IMR-90 (cell line): Measurements from ENCODE around the gene SLC17A5. TPM values are rescaled to one million over a fixed set of nuclear protein-coding genes. Genes with fewer than 3 reads are reported as not detected.

Experiments
- ATAC-seq: fragments of 200-7000 bp; cut with Tn5 transposase; 2 replicates; pipeline ENCODE4 v1.9.1; 2020; ENCODE audit warnings: low read depth, mild to moderate bottlenecking, moderate library complexity
- BruUV-seq: library from RNA; stranded (reverse); fragments of 400-500 nt; replicated peaks from 2 replicates; lab custom pipeline; 2021; lab: Mats Ljungman, UMichigan
- CTCF ChIA-PET: fragments of 300-600 bp; formaldehyde crosslinking; extraction: SDS; loops from one replicate; lab custom pipeline; 2021; ENCODE audit warnings: antibody characterized with exemption; lab: Yijun Ruan, JAX
- POLR2A ChIA-PET: fragments of 300-600 bp; sonication (Branson Sonifier 250); formaldehyde crosslinking; loops from one replicate; lab custom pipeline; 2022; ENCODE audit warnings: antibody characterized with exemption; ENCODE audit not compliant: unreplicated experiment; lab: Charles Lee
- DNase-seq: peaks from one replicate; pipeline ENCODE4 v3.0.0; 2013
- H2AFZ ChIP-seq: replicated peaks from 2 replicates; pipeline ENCODE3; 2013; ENCODE audit warnings: low read length, mild to moderate bottlenecking; ENCODE audit not compliant: poor library complexity
- H2AK5ac ChIP-seq: 2 replicates; pipeline ENCODE4 v1.6.1; 2013; ENCODE audit warnings: low read depth, low read length, inconsistent platforms
- H2AK9ac ChIP-seq: replicated peaks from 2 replicates; pipeline ENCODE3; 2013; ENCODE audit warnings: mild to moderate bottlenecking, low read depth, low read length, moderate library complexity; ENCODE audit not compliant: poor library complexity
- H2BK120ac ChIP-seq: 2 replicates; pipeline ENCODE4 v1.6.1; 2013; ENCODE audit warnings: low read depth, low read length, inconsistent platforms
- H2BK15ac ChIP-seq: 3 replicates; pipeline ENCODE4 v1.6.1; 2013; ENCODE audit warnings: low read depth, low read length, inconsistent platforms
- H2BK20ac ChIP-seq: 2 replicates; pipeline ENCODE4 v1.6.1; 2013; ENCODE audit warnings: low read depth, mild to moderate bottlenecking, inconsistent platforms, low read length, moderate library complexity
- H2BK5ac ChIP-seq: 2 replicates; pipeline ENCODE4 v1.6.1; 2013; ENCODE audit warnings: mild to moderate bottlenecking, low read depth, low read length, inconsistent platforms; ENCODE audit not compliant: poor library complexity, severe bottlenecking
- H3K14ac ChIP-seq: replicated peaks from 2 replicates; pipeline ENCODE4 v1.6.1; 2013; ENCODE audit warnings: low read depth, low read length, inconsistent platforms
- H3K18ac ChIP-seq: 2 replicates; pipeline ENCODE4 v1.6.1; 2013; ENCODE audit warnings: low read depth, low read length, control low read depth
- H3K23ac ChIP-seq: 2 replicates; pipeline ENCODE4 v1.6.1; 2013; ENCODE audit warnings: low read depth, low read length, inconsistent platforms
- H3K27ac ChIP-seq: 2 replicates; pipeline ENCODE4 v1.5.1; 2013; ENCODE audit warnings: mild to moderate bottlenecking, control low read depth, low read length; ENCODE audit not compliant: insufficient read depth
- H3K27me3 ChIP-seq: 2 replicates; pipeline ENCODE4 v1.6.1; 2013; ENCODE audit warnings: low read length; ENCODE audit not compliant: control insufficient read depth, insufficient read depth
- H3K36me3 ChIP-seq: 2 replicates; pipeline ENCODE4 v1.6.1; 2013; ENCODE audit warnings: low read length, mixed read lengths; ENCODE audit not compliant: control insufficient read depth, insufficient read depth
- H3K4ac ChIP-seq: 2 replicates; pipeline ENCODE4 v1.6.1; 2013; ENCODE audit warnings: low read depth, low read length, inconsistent platforms
- H3K4me1 ChIP-seq: 2 replicates; pipeline ENCODE4 v1.6.1; 2013; ENCODE audit warnings: low read length, mixed read lengths; ENCODE audit not compliant: control insufficient read depth, insufficient read depth
- H3K4me2 ChIP-seq: 2 replicates; pipeline ENCODE4 v1.6.1; 2013; ENCODE audit warnings: low read depth, mild to moderate bottlenecking, control low read depth, low read length, moderate library complexity
- H3K4me3 ChIP-seq: 2 replicates; pipeline ENCODE4 v1.5.1; 2013; ENCODE audit warnings: low read depth, mild to moderate bottlenecking, control low read depth, low read length, moderate library complexity; ENCODE audit not compliant: insufficient read depth
- H3K56ac ChIP-seq: 2 replicates; pipeline ENCODE4 v1.6.1; 2013; ENCODE audit warnings: low read length, inconsistent platforms; ENCODE audit not compliant: insufficient read depth; ENCODE audit errors: extremely low read depth
- H3K79me1 ChIP-seq, 2 experiments: 2 replicates each; pipeline ENCODE4 v1.6.1; 2013; ENCODE audit warnings: low read length in 2 of 2, inconsistent platforms in 1 of 2, low read depth in 1 of 2
- H3K9ac ChIP-seq: 2 replicates; pipeline ENCODE4 v1.6.1; 2013; ENCODE audit warnings: low read depth, low read length, control low read depth
- H3K9me1 ChIP-seq: 2 replicates; pipeline ENCODE4 v1.6.1; 2013; ENCODE audit warnings: low read length, inconsistent platforms; ENCODE audit not compliant: insufficient read depth
- H3K9me3 ChIP-seq: 2 replicates; pipeline ENCODE4 v1.6.1; 2013; ENCODE audit warnings: low read length; ENCODE audit not compliant: control insufficient read depth, insufficient read depth
- H4K20me1 ChIP-seq: 2 replicates; pipeline ENCODE4 v1.6.1; 2013; ENCODE audit warnings: low read length, inconsistent platforms; ENCODE audit not compliant: insufficient read depth
- H4K5ac ChIP-seq: 2 replicates; pipeline ENCODE4 v1.6.1; 2013; ENCODE audit warnings: mild to moderate bottlenecking, low read depth, low read length, control low read depth
- H4K8ac ChIP-seq, 2 experiments: 2 replicates each; pipeline ENCODE4 v1.6.1; 2013; ENCODE audit warnings: low read depth in 2 of 2, low read length in 2 of 2, control low read depth in 1 of 2, inconsistent platforms in 1 of 2
- H4K91ac ChIP-seq: 2 replicates; pipeline ENCODE4 v1.6.1; 2013; ENCODE audit warnings: low read depth, low read length, inconsistent platforms; ENCODE audit not compliant: insufficient read depth
- BHLHE40 ChIP-seq: fragments of 150-350 bp; IDR thresholded peaks from 2 replicates; pipeline ENCODE4 v1.6.1; 2016; ENCODE audit warnings: mild to moderate bottlenecking, low read depth, low read length
- CHD1 ChIP-seq: IDR thresholded peaks from 2 replicates; pipeline ENCODE4 v1.6.1; 2012; ENCODE audit warnings: low read depth, low read length, improper control_type of control experiment
- ELK1 ChIP-seq: fragments of 150-350 bp; IDR thresholded peaks from 2 replicates; pipeline ENCODE4 v1.6.1; 2016; ENCODE audit warnings: low read depth, mild to moderate bottlenecking, low read length, moderate library complexity, borderline replicate concordance
- FOS ChIP-seq: fragments of 150-350 bp; IDR thresholded peaks from 2 replicates; pipeline ENCODE4 v1.6.1; 2016; ENCODE audit warnings: low read depth, low read length
- MAFK ChIP-seq: IDR thresholded peaks from 2 replicates; pipeline ENCODE4 v1.6.1; 2012; ENCODE audit warnings: low read depth, low read length, improper control_type of control experiment
- POLR2A ChIP-seq: IDR thresholded peaks from 2 replicates; pipeline ENCODE4 v1.6.1; 2012; ENCODE audit warnings: mild to moderate bottlenecking, low read depth, low read length
- RAD21 ChIP-seq: IDR thresholded peaks from 2 replicates; pipeline ENCODE4 v1.6.1; 2012; ENCODE audit warnings: low read length, improper control_type of control experiment
- RCOR1 ChIP-seq: IDR thresholded peaks from 2 replicates; pipeline ENCODE4 v1.6.1; 2012; ENCODE audit warnings: mild to moderate bottlenecking, low read length, improper control_type of control experiment; ENCODE audit not compliant: insufficient replicate concordance
- SMC3 ChIP-seq: fragments of 150-350 bp; IDR thresholded peaks from 2 replicates; pipeline ENCODE4 v1.6.1; 2016; ENCODE audit warnings: low read depth, mild to moderate bottlenecking, antibody characterized with exemption, low read length, moderate library complexity
- USF2 ChIP-seq: fragments of 150-350 bp; IDR thresholded peaks from 2 replicates; pipeline ENCODE4 v1.6.1; 2017; ENCODE audit warnings: mild to moderate bottlenecking, antibody characterized with exemption, low read length, low read depth
- WGBS, 2 experiments: methylation state at CpG; one replicate each; pipeline versions ENCODE4 v1.1.5 to v1.1.7; 2013; ENCODE audit warnings: missing lambda C conversion rate in 2 of 2; ENCODE audit not compliant: insufficient read length in 1 of 2; ENCODE audit errors: extremely low coverage in 2 of 2; 5-methylcytosine and 5-hydroxymethylcytosine counted together
- dilution Hi-C: fragments of 300-500 bp; cut with HindIII; formaldehyde crosslinking; loops from one replicate; pipeline ENCODE4 v1.14.3; 2018; ENCODE audit warnings: low sequenced_read_pairs; ENCODE audit not compliant: unreplicated experiment
- in situ Hi-C: fragments of 300-500 bp; cut with MboI; formaldehyde crosslinking; loops from 3 replicates; pipeline ENCODE4 v1.14.3; 2019; ENCODE audit warnings: low sequenced_read_pairs, inconsistent platforms, mixed read lengths
- intact Hi-C: fragments of 100-400 bp; cut with micrococcal nuclease; formaldehyde crosslinking; loops from 2 replicates; pipeline ENCODE4 v1.10.0; 2022
- polyA plus RNA-seq, 3 experiments: library from polyadenylated mRNA; depleted of rRNA; stranded (reverse); fragments of >200 nt; gene quantifications; 2 replicates each; pipeline ENCODE4 v1.2.3, GENCODE V29; 2012; ENCODE audit warnings: low replicate concordance in 1 of 3
- total RNA-seq: library from RNA; depleted of rRNA; stranded (reverse); fragments of >200 nt; gene quantifications from 2 replicates; pipeline ENCODE4 v1.2.3, GENCODE V29; 2012

Gene SLC17A5
- total and polyA plus RNA-seq, 2 of the 4 experiments (the other 2 are of a cell fraction), result 20.8 to 27.2 TPM

GRCh38 chr6:73560853-73561407 is 92.9 kb downstream of the SLC17A5 start:
- H2BK120ac ChIP-seq, result no peak overlapping the region
- DNase-seq (no peak), ATAC-seq (no peak)
- in situ Hi-C loops, result no loop called here
- no peak overlapping the region for H3K4me3 ChIP-seq
- TF ChIP-seq CHD1 (no peak), USF2 (no peak), RAD21 (no peak), FOS (no peak), RCOR1 (no peak), MAFK (no peak), POLR2A (no peak), ELK1 (no peak), SMC3 (no peak), BHLHE40 (no peak)
- H3K23ac ChIP-seq, result no peak overlapping the region
- WGBS, 2 experiments, result 100% methylated on average over 1 to 2 of the region's 9 CpGs
- H3K9me3 ChIP-seq, result no peaks in the 10 kb centered on the region
- no peak overlapping the region for H3K4ac ChIP-seq
- no peaks in the 10 kb centered on the region for H3K27me3 ChIP-seq
- H4K5ac ChIP-seq, result no peak overlapping the region
- intact Hi-C loops, result no loop called here
- BruUV-seq, result no TSS peak
- no peak overlapping the region for H2BK15ac ChIP-seq
- H3K18ac ChIP-seq, result no peak overlapping the region
- dilution Hi-C loops, result no loop called here
- no peak overlapping the region for H4K91ac ChIP-seq
- H2AK5ac ChIP-seq, result no peak overlapping the region
- H4K8ac ChIP-seq, result no peak overlapping the region
- H3K36me3 ChIP-seq, result no peaks in the 10 kb centered on the region
- no peak overlapping the region for H2AFZ ChIP-seq
- H3K9ac ChIP-seq, result no peak overlapping the region
- no peak overlapping the region for H3K27ac ChIP-seq
- no peak overlapping the region for H3K4me2 ChIP-seq
- peaks cover 6% of the 10 kb centered on the region; the same call in 1 of the 2 replicates for H3K4me1 ChIP-seq
- H2BK20ac ChIP-seq, result no peak overlapping the region
- H2BK5ac ChIP-seq, result no peak overlapping the region
- 0 out of 2 replicates have a peak, but pooled peaks cover 4% of the 10 kb centered on the region for H3K9me1 ChIP-seq
- POLR2A ChIA-PET, result interaction anchor here (1.1 kb wide), 1 partner anchor 19 kb away, joined by 4 read pairs; no protein-coding TSS in a partner anchor
- no peak overlapping the region for H3K56ac ChIP-seq
- no peaks in the 10 kb centered on the region for H4K20me1 ChIP-seq
- no peaks in the 10 kb centered on the region for H3K79me1 ChIP-seq
- no peak overlapping the region for H2AK9ac ChIP-seq
- H3K14ac ChIP-seq, result no peak overlapping the region
- CTCF ChIA-PET, result interaction anchor here (0.6 to 1.2 kb wide), 2 partner anchors 14 to 42 kb away, joined by 3 read pairs; no protein-coding TSS in a partner anchor
